GM12878 (cell line): ENCODE results near the gene PROSER3. TPM values are rescaled to one million over a fixed set of nuclear protein-coding genes. Genes with fewer than 3 reads are reported as not detected.

Experiments used
- ATAC-seq: fragments of 200-7000 bp; cut with Tn5 transposase; 3 replicates; pipeline ENCODE4 v1.9.1; 2020; ENCODE audit warnings: mild to moderate bottlenecking, moderate library complexity
- BruUV-seq: library from RNA; stranded (reverse); fragments of 400-500 nt; replicated peaks from 2 replicates; lab custom pipeline; 2021; lab: Mats Ljungman, UMichigan
- CTCF ChIA-PET: fragments of 300-600 bp; sonication (Branson Sonifier 250); formaldehyde crosslinking; extraction: SDS; loops from one replicate; lab custom pipeline; 2021; ENCODE audit warnings: inconsistent platforms; lab: Yijun Ruan, JAX
- POLR2A ChIA-PET: fragments of 350-600 bp; formaldehyde crosslinking; extraction: SDS; loops from one replicate; lab custom pipeline; 2021; ENCODE audit warnings: inconsistent platforms; lab: Charles Lee
- RAD21 ChIA-PET: fragments of 300-600 bp; sonication (Branson Sonifier 250); formaldehyde crosslinking; loops from one replicate; lab custom pipeline; 2023; ENCODE audit warnings: antibody characterized with exemption; ENCODE audit not compliant: unreplicated experiment; lab: Charles Lee
- SMC1A ChIA-PET: fragments of 300-600 bp; sonication (Branson Sonifier 250); formaldehyde crosslinking; loops from one replicate; lab custom pipeline; 2023; ENCODE audit not compliant: unreplicated experiment, uncharacterized antibody; lab: Charles Lee
- DNase-seq: peaks from one replicate; pipeline ENCODE4 v3.0.0-alpha.2; 2011; ENCODE audit warnings: low read depth, low spot score
- FAIRE-seq: peaks from 3 replicates; lab custom pipeline; 2011; peaks lifted over from hg19 to GRCh38; lab: Jason Lieb, UNC
- H2AFZ ChIP-seq: 2 replicates; pipeline ENCODE4 v1.6.0; 2011; ENCODE audit warnings: low read depth, low read length, control low read depth; ENCODE audit not compliant: control insufficient read depth
- H3K27ac ChIP-seq: 2 replicates; pipeline ENCODE4 v1.5.1; 2011; ENCODE audit warnings: control low read depth; ENCODE audit not compliant: control insufficient read depth, insufficient read depth
- H3K27me3 ChIP-seq, 2 experiments: replicated peaks in 1 of 2; 2 replicates each; pipeline versions ENCODE4 v1.6.0 to v1.6.1; 2011; ENCODE audit warnings: low read length in 1 of 2; ENCODE audit not compliant: control insufficient read depth in 2 of 2, insufficient read depth in 2 of 2
- H3K36me3 ChIP-seq, 2 experiments: 2 replicates each; pipeline ENCODE4 v1.5.1; 2011; ENCODE audit warnings: low read length in 1 of 2; ENCODE audit not compliant: control insufficient read depth in 2 of 2, insufficient read depth in 2 of 2
- H3K4me1 ChIP-seq: 2 replicates; pipeline ENCODE4 v1.6.1; 2011; ENCODE audit warnings: mild to moderate bottlenecking, low read length, moderate library complexity, mixed read lengths; ENCODE audit not compliant: control insufficient read depth, insufficient read depth
- H3K4me2 ChIP-seq: 2 replicates; pipeline ENCODE4 v1.6.0; 2011; ENCODE audit warnings: control low read depth; ENCODE audit not compliant: control insufficient read depth, insufficient read depth
- H3K4me3 ChIP-seq: fragments of 200-600 bp; sonication (generic); 2 replicates; pipeline ENCODE4 v1.5.1; 2016
- H3K79me2 ChIP-seq: 2 replicates; pipeline ENCODE4 v1.6.0; 2011; ENCODE audit warnings: low read length; ENCODE audit not compliant: control insufficient read depth, insufficient read depth
- H3K9ac ChIP-seq: 2 replicates; pipeline ENCODE4 v1.8.0; 2011; ENCODE audit warnings: low read length, control low read depth, mixed read lengths; ENCODE audit not compliant: control insufficient read depth, insufficient read depth
- H3K9me3 ChIP-seq: replicated peaks from 3 replicates; pipeline ENCODE4 v1.5.1; 2011; ENCODE audit warnings: mild to moderate bottlenecking, low read length; ENCODE audit not compliant: control insufficient read depth, insufficient read depth
- H4K20me1 ChIP-seq: 2 replicates; pipeline ENCODE4 v1.6.0; 2011; ENCODE audit not compliant: control insufficient read depth, insufficient read depth
- BMI1 ChIP-seq: fragments of 450-650 bp; IDR thresholded peaks from 2 replicates; pipeline ENCODE4 v1.6.1; 2016; ENCODE audit warnings: mild to moderate bottlenecking, moderate library complexity, borderline replicate concordance
- CHD1 ChIP-seq: IDR thresholded peaks from 2 replicates; pipeline ENCODE4 v1.6.1; 2012; ENCODE audit warnings: low read depth, low read length, improper control_type of control experiment
- CHD2 ChIP-seq: IDR thresholded peaks from 2 replicates; pipeline ENCODE4 v1.6.1; 2011; ENCODE audit warnings: low read depth, low read length, improper control_type of control experiment, borderline replicate concordance
- CTCF ChIP-seq, 3 experiments: IDR thresholded peaks in 2 of 3; conservative IDR thresholded peaks in 1 of 3; 2 replicates each; pipeline ENCODE4 v1.5.1; 2011; ENCODE audit warnings: low read depth in 3 of 3, low read length in 3 of 3, mild to moderate bottlenecking in 3 of 3, control low read depth in 2 of 3, moderate library complexity in 2 of 3, inconsistent platforms in 1 of 3, mixed read lengths in 1 of 3; ENCODE audit not compliant: control insufficient read depth in 2 of 3, insufficient read depth in 1 of 3; ENCODE audit errors: extremely low read depth in 1 of 3
- E2F8 ChIP-seq: fragments of 450-650 bp; IDR thresholded peaks from 2 replicates; pipeline ENCODE4 v1.6.1; 2018; ENCODE audit warnings: mild to moderate bottlenecking, low read depth, moderate library complexity; ENCODE audit not compliant: partially characterized antibody
- EP300 ChIP-seq, 2 experiments: fragments of 150-350 bp in 1 of 2; IDR thresholded peaks; 2 replicates each; pipeline ENCODE4 v1.6.1; 2011 to 2012; ENCODE audit warnings: low read depth in 2 of 2, low read length in 2 of 2, borderline replicate concordance in 1 of 2, improper control_type of control experiment in 1 of 2, inconsistent platforms in 1 of 2; ENCODE audit not compliant: control insufficient read depth in 1 of 2
- MLLT1 ChIP-seq: fragments of 450-650 bp; IDR thresholded peaks from 2 replicates; pipeline ENCODE4 v1.6.1; 2016; ENCODE audit warnings: mild to moderate bottlenecking
- POU2F2 ChIP-seq: IDR thresholded peaks from 3 replicates; pipeline ENCODE4 v1.6.1; 2011; ENCODE audit warnings: low read depth, mild to moderate bottlenecking, low read length, borderline replicate concordance
- SMARCA5 ChIP-seq: fragments of 450-650 bp; IDR thresholded peaks from 2 replicates; pipeline ENCODE4 v1.6.1; 2017; ENCODE audit warnings: mild to moderate bottlenecking
- SRF ChIP-seq, 2 experiments: IDR thresholded peaks; 2 replicates each; pipeline ENCODE4 v1.6.1; 2011; ENCODE audit warnings: low read depth in 2 of 2, low read length in 2 of 2, mild to moderate bottlenecking in 1 of 2, moderate library complexity in 1 of 2
- SUPT20H ChIP-seq: IDR thresholded peaks from 2 replicates; pipeline ENCODE4 v1.6.1; 2011; ENCODE audit warnings: low read depth, mild to moderate bottlenecking, low read length, moderate library complexity, borderline replicate concordance; ENCODE audit not compliant: control insufficient read depth
- TCF3 ChIP-seq: IDR thresholded peaks from 2 replicates; pipeline ENCODE4 v1.6.1; 2012; ENCODE audit warnings: low read depth, mild to moderate bottlenecking, low read length, borderline replicate concordance; ENCODE audit not compliant: insufficient read depth
- USF2 ChIP-seq: IDR thresholded peaks from 2 replicates; pipeline ENCODE4 v1.6.1; 2011; ENCODE audit warnings: low read depth, low read length, improper control_type of control experiment, borderline replicate concordance
- WGBS: methylation state at CpG from one replicate; pipeline ENCODE4 v1.1.6; 2016; ENCODE audit warnings: low lambda C conversion rate; ENCODE audit not compliant: insufficient replicate concordance, insufficient coverage; ENCODE audit errors: missing lambda C conversion rate; 5-methylcytosine and 5-hydroxymethylcytosine counted together
- in situ Hi-C: fragments of 300-500 bp; cut with MboI; formaldehyde crosslinking; loops from 9 replicates; pipeline ENCODE4 v1.14.3; 2018; ENCODE audit warnings: mixed read lengths
- intact Hi-C: fragments of 100-400 bp; cut with micrococcal nuclease; formaldehyde crosslinking; loops from one replicate; pipeline ENCODE4 v1.14.2; 2022; ENCODE audit not compliant: unreplicated experiment
- polyA plus RNA-seq, 11 experiments: library from polyadenylated mRNA; depleted of rRNA in 4 of 11; unstranded in 6 of 11; stranded (reverse) in 5 of 11; fragments of >200 nt; fragmentation: Nextera tagmentation in 4 of 11; fragmentation: Illumina TruSeq in 1 of 11; extraction: Ambion mirVana in 4 of 11; extraction: Trizol in 1 of 11; gene quantifications; 1 replicate in 1 of 11; 2 replicates in 10 of 11; pipeline versions ENCODE4 v1.2.1 to v1.2.3, GENCODE V29; 2011 to 2016; ENCODE audit warnings: inconsistent platforms in 2 of 11, missing spikeins in 2 of 11, low read depth in 1 of 11
- total RNA-seq, 4 experiments: library from RNA; depleted of rRNA in 3 of 4; stranded (reverse); fragments of >200 nt in 3 of 4; fragmentation: Illumina TruSeq in 1 of 4; extraction: Trizol in 1 of 4; gene quantifications; 2 replicates each; pipeline versions ENCODE4 v1.2.1 to v1.2.3, GENCODE V29; 2013 to 2021

The PROSER3 gene
- total and polyA plus RNA-seq, 10 of the 15 experiments (the other 5 are each of a cell fraction or from before 2014, with no cell fraction given): 0.85 to 25.1 (median 9.6) TPM

GRCh38 chr19:35787227-35787799 lies 29.3 kb downstream of the PROSER3 start:
- ChIA-PET CTCF (interaction anchor here (3.1 kb wide), 1 partner anchor 93 kb away, joined by 12 read pairs; no protein-coding TSS in a partner anchor), SMC1A (no interaction called here), POLR2A (no interaction called here), RAD21 (interaction anchor here (0.6 kb wide), 1 partner anchor 96 kb away, joined by 4 read pairs; no protein-coding TSS in a partner anchor)
- no peak overlapping the region for H2AFZ ChIP-seq
- H3K4me1 ChIP-seq: no peaks in the 10 kb centered on the region
- no peak for FAIRE-seq
- no peak for DNase-seq
- no peak for ATAC-seq
- H4K20me1 ChIP-seq: no peaks in the 10 kb centered on the region
- no peak overlapping the region for H3K4me3 ChIP-seq
- no peaks in the 10 kb centered on the region for H3K79me2 ChIP-seq
- no TSS peak for BruUV-seq
- H3K27me3 ChIP-seq: no peaks in the 10 kb centered on the region
- TF ChIP-seq EP300 (IDR thresholded peaks at IDR 0.05; ENCODE audit: borderline replicate concordance in 1 of 2, control insufficient read depth in 1 of 2, low read depth in 2 of 2, low read length in 2 of 2) (no peak), SRF (IDR thresholded peaks at IDR 0.05; ENCODE audit: low read depth in 2 of 2, low read length in 2 of 2) (no peak), SUPT20H (no peak), USF2 (no peak), CHD1 (no peak), BMI1 (no peak), POU2F2 (no peak), CTCF (IDR thresholded peaks at IDR 0.05 in 2 of 3, conservative IDR thresholded peaks at IDR 0.05 in 1 of 3; ENCODE audit: control insufficient read depth in 2 of 3, extremely low read depth in 1 of 3, insufficient read depth in 1 of 3, low read depth in 3 of 3, low read length in 3 of 3) (no peak), TCF3 (no peak), SMARCA5 (no peak), MLLT1 (no peak), E2F8 (no peak), CHD2 (no peak)
- no peaks in the 10 kb centered on the region for H3K36me3 ChIP-seq
- no peaks in the 10 kb centered on the region for H3K9me3 ChIP-seq
- WGBS: 64% methylated on average over 11 of the region's 15 CpGs
- H3K9ac ChIP-seq: no peak overlapping the region
- no peak overlapping the region for H3K27ac ChIP-seq
- in situ Hi-C loops: no loop called here
- intact Hi-C loops: no loop called here
- no peak overlapping the region for H3K4me2 ChIP-seq
